ENCODE results near the gene OSCP1.

Gene OSCP1

GRCh38 chr1:36475341-36475740 is 25.1 kb upstream of the OSCP1 start:
- no peak for DNase-seq (ENCODE audit: low spot score)

- DNase-seq (ENCODE audit: low spot score): no peak
These were observed 22.4 kb upstream of the OSCP1 start for GRCh38 chr1:36472656-36473055.

- no peak for DNase-seq (ENCODE audit: low spot score)
These were observed 21.8 kb upstream of the OSCP1 start for GRCh38 chr1:36471830-36472641.

GRCh38 chr1:36469163-36469562 is 18.9 kb upstream of the OSCP1 start:
- DNase-seq (ENCODE audit: low spot score): no peak

- DNase-seq (ENCODE audit: low spot score): no peak
These were observed 17.6 kb upstream of the OSCP1 start for GRCh38 chr1:36467700-36468455.

- DNase-seq (ENCODE audit: low spot score): no peak
These were observed 16.8 kb upstream of the OSCP1 start for GRCh38 chr1:36467027-36467410.

GRCh38 chr1:36466370-36467026 is 16.2 kb upstream of the OSCP1 start:
- no peak for DNase-seq (ENCODE audit: low spot score)

GRCh38 chr1:36465731-36466369 is 15.6 kb upstream of the OSCP1 start:
- DNase-seq (ENCODE audit: low spot score): no peak

GRCh38 chr1:36464605-36465393 is 14.5 kb upstream of the OSCP1 start:
- no peak for DNase-seq (ENCODE audit: low spot score)

GRCh38 chr1:36463803-36464604 is 13.8 kb upstream of the OSCP1 start, which contains the start of gene MRPS15:
Gene MRPS15, minus strand, starts transcription at chr1:36464384. Its CDS starts 109 bp downstream, at chr1:36464275.
- peak; percentile 92 for DNase-seq (ENCODE audit: low spot score)

GRCh38 chr1:36463463-36463802 is 13.2 kb upstream of the OSCP1 start:
- DNase-seq (ENCODE audit: low spot score): no peak

GRCh38 chr1:36458910-36459309 is 8.7 kb upstream of the OSCP1 start:
- no peak for DNase-seq (ENCODE audit: low spot score)

- no peak for DNase-seq (ENCODE audit: low spot score)
These were observed 7.4 kb upstream of the OSCP1 start for GRCh38 chr1:36457691-36458090.

- no peak for DNase-seq (ENCODE audit: low spot score)
These were observed 6.2 kb upstream of the OSCP1 start for GRCh38 chr1:36456391-36456928.

GRCh38 chr1:36455386-36455785 is 5.1 kb upstream of the OSCP1 start:
- no peak for DNase-seq (ENCODE audit: low spot score)

GRCh38 chr1:36453600-36454388 is 3.5 kb upstream of the OSCP1 start:
- DNase-seq (ENCODE audit: low spot score): no peak

GRCh38 chr1:36453051-36453450 is 2.8 kb upstream of the OSCP1 start:
- no peak for DNase-seq (ENCODE audit: low spot score)

- no peak for DNase-seq (ENCODE audit: low spot score)
These were observed 661 bp upstream of the OSCP1 start for GRCh38 chr1:36450919-36451305.

- no peak for DNase-seq (ENCODE audit: low spot score)
These were observed 1.7 kb downstream of the OSCP1 start for GRCh38 chr1:36448530-36449056.
